PC-9 (cell line): ENCODE results near the gene OR51D1.

Experiments used
- EZH2 ChIP-seq: fragments of 200-600 bp; sonication (generic); IDR thresholded peaks from 2 replicates; pipeline ENCODE4 v1.8.0; 2017; ENCODE audit warnings: antibody characterized with exemption, low read depth
- TF ChIP-seq, protein P1 (sequence below): fragments of 200-600 bp; sonication (generic); conservative IDR thresholded peaks from 2 replicates; pipeline ENCODE4 v1.6.1; 2017; ENCODE audit warnings: mixed run types, antibody characterized with exemption, mild to moderate bottlenecking, moderate library complexity

DNA sequence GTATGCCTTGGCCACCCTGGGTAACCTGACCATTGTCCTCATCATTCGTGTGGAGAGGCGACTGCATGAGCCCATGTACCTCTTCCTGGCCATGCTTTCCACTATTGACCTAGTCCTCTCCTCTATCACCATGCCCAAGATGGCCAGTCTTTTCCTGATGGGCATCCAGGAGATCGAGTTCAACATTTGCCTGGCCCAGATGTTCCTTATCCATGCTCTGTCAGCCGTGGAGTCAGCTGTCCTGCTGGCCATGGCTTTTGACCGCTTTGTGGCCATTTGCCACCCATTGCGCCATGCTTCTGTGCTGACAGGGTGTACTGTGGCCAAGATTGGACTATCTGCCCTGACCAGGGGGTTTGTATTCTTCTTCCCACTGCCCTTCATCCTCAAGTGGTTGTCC lies 2.7 kb downstream of the OR51D1 start:
- TF ChIP-seq, protein P1, sequence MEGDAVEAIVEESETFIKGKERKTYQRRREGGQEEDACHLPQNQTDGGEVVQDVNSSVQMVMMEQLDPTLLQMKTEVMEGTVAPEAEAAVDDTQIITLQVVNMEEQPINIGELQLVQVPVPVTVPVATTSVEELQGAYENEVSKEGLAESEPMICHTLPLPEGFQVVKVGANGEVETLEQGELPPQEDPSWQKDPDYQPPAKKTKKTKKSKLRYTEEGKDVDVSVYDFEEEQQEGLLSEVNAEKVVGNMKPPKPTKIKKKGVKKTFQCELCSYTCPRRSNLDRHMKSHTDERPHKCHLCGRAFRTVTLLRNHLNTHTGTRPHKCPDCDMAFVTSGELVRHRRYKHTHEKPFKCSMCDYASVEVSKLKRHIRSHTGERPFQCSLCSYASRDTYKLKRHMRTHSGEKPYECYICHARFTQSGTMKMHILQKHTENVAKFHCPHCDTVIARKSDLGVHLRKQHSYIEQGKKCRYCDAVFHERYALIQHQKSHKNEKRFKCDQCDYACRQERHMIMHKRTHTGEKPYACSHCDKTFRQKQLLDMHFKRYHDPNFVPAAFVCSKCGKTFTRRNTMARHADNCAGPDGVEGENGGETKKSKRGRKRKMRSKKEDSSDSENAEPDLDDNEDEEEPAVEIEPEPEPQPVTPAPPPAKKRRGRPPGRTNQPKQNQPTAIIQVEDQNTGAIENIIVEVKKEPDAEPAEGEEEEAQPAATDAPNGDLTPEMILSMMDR = no peak
- no peak for TF ChIP-seq EZH2
